OCI-LY7 (cell line): ENCODE results near the gene RSRP1.
"Not testable (repeated sequence)": the region's sequence is repeated elsewhere in the genome, so short reads cannot be mapped to it uniquely, and the experiment has no call there.

Source experiments
- EZH2phosphoT487 ChIP-seq: fragments of 200-600 bp; sonication (generic); IDR thresholded peaks from 2 replicates; pipeline ENCODE4 v1.6.1; 2018; ENCODE audit warnings: low read depth, borderline replicate concordance, mild to moderate bottlenecking, mixed run types, antibody characterized with exemption, low read length, moderate library complexity, mixed read lengths
- TF ChIP-seq, protein P1 (sequence below): fragments of 200-600 bp; sonication (generic); conservative IDR thresholded peaks from 2 replicates; pipeline ENCODE4 v1.5.1; 2014; ENCODE audit warnings: mild to moderate bottlenecking, antibody characterized with exemption, low read length, moderate library complexity, mixed read lengths

DNA sequence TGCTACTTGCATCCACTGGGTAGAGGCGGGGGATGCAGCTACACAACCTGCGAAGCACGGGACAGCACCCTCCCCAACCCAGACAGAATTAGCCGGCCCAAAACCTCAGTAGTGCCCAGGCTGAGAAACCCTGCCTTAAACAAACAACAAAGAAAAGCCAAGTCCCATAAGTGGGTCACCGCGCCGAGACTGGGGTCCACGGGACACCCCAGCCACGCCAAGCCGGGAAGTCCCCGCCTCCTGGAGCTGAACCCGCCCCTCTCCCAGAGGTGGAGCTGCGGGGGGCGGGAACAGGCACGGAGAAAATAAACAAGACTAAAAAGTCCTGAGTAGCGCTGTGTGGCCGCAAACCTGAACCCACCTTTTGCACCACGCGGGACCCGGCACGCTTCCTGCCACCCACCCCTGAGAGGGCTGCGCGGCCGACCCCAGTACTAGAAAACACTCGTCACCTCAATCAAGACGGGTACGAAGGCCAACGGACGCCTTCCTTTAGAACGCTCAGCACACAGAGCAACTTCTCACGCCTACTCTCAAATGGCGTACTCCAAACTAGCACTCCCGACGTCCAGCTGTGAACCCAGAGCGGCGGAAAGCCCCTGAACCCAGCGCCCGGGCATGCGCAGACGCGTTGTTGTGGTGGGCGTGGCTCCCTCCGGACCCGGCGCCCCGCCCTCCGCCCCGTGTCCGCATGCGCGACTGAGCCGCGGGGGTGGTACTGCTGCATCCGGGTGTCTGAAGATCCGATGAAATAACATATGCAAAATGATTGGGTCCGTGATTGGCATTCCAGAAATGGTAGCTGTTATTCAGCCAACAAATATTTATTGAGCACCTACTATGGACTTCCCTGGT is 20.3 kb upstream of the RSRP1 start:
- TF ChIP-seq, protein P1, sequence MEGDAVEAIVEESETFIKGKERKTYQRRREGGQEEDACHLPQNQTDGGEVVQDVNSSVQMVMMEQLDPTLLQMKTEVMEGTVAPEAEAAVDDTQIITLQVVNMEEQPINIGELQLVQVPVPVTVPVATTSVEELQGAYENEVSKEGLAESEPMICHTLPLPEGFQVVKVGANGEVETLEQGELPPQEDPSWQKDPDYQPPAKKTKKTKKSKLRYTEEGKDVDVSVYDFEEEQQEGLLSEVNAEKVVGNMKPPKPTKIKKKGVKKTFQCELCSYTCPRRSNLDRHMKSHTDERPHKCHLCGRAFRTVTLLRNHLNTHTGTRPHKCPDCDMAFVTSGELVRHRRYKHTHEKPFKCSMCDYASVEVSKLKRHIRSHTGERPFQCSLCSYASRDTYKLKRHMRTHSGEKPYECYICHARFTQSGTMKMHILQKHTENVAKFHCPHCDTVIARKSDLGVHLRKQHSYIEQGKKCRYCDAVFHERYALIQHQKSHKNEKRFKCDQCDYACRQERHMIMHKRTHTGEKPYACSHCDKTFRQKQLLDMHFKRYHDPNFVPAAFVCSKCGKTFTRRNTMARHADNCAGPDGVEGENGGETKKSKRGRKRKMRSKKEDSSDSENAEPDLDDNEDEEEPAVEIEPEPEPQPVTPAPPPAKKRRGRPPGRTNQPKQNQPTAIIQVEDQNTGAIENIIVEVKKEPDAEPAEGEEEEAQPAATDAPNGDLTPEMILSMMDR, result not testable (repeated sequence)
- TF ChIP-seq EZH2phosphoT487, result not testable (repeated sequence)
